Fibroblast of gingiva (primary cell): ENCODE data around the gene ALG1.
"Not testable (repeated sequence)": the region's sequence is repeated elsewhere in the genome, so short reads cannot be mapped to it uniquely, and the experiment has no call there.

Source experiments
- DNase-seq: peaks from one replicate; pipeline ENCODE4 v3.0.0-alpha.2; 2011; ENCODE audit warnings: low read depth

Gene ALG1

GRCh38 chr16:5098221-5099159 lies 26.8 kb downstream of the ALG1 start:
- DNase-seq: peak; percentile 65

- not testable (repeated sequence) for DNase-seq
These were observed 27.5 kb downstream of the ALG1 start for GRCh38 chr16:5099174-5099573.

- not testable (repeated sequence) for DNase-seq
These were observed 31.8 kb downstream of the ALG1 start for GRCh38 chr16:5103296-5104032.

GRCh38 chr16:5105039-5105438 lies 33.4 kb downstream of the ALG1 start:
- not testable (repeated sequence) for DNase-seq

- DNase-seq: no peak
These were observed 37.0 kb downstream of the ALG1 start for GRCh38 chr16:5108505-5109158.

GRCh38 chr16:5110933-5111332 lies 39.3 kb downstream of the ALG1 start:
- not testable (repeated sequence) for DNase-seq

- not testable (repeated sequence) for DNase-seq
These were observed 45.2 kb downstream of the ALG1 start for GRCh38 chr16:5116780-5117295.

- not testable (repeated sequence) for DNase-seq
These were observed 45.9 kb downstream of the ALG1 start for GRCh38 chr16:5117300-5118087.

- not testable (repeated sequence) for DNase-seq
These were observed 59.9 kb downstream of the ALG1 start for GRCh38 chr16:5131467-5132004.

GRCh38 chr16:5132915-5133600 lies 61.4 kb downstream of the ALG1 start:
- DNase-seq: not testable (repeated sequence)

- DNase-seq: not testable (repeated sequence)
These were observed 63.3 kb downstream of the ALG1 start for GRCh38 chr16:5134739-5135452.
